ENCODE measurements around the gene FITM2. TPM values are rescaled to one million over a fixed set of nuclear protein-coding genes. Genes with fewer than 3 reads are reported as not detected.

Gene FITM2, protein sequence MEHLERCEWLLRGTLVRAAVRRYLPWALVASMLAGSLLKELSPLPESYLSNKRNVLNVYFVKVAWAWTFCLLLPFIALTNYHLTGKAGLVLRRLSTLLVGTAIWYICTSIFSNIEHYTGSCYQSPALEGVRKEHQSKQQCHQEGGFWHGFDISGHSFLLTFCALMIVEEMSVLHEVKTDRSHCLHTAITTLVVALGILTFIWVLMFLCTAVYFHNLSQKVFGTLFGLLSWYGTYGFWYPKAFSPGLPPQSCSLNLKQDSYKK
- 7.6 and 8.9 TPM in 2 replicates for total RNA-seq

DNA sequence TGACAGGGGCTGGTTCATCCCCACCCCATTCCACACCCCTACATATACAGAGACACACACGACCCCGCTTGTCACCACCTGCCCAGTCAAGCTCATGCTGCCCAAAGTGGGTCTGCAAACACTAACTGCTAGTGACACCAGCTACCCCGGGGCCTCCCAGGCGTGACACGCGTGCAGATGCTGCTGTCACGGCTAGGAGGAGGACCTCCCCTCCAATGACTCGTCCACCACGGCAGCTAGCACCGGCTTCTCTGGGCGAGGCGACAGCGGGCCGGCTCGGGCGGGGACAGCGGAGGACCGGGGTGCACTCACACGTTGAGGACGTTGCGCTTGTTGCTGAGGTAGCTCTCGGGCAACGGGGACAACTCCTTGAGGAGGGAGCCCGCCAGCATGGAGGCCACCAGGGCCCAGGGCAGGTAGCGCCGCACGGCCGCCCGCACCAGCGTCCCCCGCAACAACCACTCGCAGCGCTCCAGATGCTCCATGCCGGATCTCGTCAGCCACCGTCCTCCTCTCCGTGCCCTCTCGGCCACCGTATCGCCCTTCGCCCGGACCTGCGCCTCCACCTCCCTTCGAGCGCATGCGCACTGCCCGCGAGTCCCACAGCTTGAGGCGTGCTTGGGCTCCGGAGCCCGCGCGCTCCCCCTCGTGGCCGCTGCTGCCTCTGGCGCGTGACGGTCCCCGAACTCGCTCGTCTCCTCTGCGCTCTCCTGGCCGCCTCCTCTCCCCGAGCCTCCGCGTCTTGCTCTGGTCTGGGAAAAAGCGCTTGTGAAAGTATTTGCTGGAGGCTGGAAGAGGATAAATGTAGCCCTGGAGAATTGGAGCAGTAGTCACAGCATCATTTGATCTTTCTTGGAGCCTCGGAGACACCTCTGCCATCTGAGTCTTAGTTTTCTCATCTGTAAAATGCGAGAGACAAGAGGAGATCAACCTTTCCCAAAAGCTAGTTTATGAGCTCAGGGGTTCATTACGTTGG lies at the start of gene FITM2:
Gene FITM2 (minus strand): TSS at position 539 of the 976 bp plus-strand sequence. CDS start 54 bp downstream, at position 485.

DNA sequence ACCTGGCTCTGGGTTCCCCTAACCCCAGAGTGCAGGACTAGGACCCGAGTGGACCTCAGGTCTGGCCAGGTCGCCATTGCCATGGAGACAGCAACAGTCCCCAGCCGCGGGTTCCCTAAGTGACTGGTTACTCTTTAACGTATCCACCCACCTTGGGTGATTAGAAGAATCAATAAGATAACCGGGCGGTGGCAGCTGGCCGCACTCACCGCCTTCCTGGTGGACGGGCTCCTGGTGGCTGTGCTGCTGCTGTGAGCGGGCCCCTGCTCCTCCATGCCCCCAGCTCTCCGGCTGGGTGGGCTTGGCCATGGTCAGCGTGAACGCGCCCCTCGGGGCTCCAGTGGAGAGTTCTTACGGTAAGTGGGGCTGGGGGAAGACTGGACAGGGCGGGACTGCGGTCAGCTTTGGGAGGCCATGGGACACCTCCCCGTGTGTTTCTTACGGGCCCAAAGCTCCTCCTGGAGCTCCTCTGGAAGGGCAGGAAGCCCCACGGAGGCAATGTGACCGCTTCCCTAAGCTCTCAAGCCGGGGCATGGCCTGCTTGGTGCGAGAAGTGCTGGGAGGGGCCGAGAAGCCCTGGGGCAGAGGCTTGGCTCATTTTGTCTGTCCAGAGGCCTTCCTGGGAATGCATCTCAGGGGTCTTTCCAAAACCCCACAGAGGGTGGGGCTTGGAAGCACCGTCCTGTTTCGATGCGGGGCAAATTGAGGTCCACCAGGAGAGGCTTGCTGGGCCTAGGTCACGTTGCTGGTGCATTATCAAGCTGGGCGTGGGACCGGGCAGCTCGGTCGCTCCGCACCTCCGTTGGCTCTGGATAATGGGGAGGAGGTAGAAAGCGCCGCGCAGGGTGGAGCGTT lies 44.7 kb upstream of the FITM2 start, which contains the start of gene HNF4A:
Gene HNF4A (plus strand): TSS at position 202 of the 855 bp plus-strand sequence. CDS start 106 bp downstream, at position 308.

DNA sequence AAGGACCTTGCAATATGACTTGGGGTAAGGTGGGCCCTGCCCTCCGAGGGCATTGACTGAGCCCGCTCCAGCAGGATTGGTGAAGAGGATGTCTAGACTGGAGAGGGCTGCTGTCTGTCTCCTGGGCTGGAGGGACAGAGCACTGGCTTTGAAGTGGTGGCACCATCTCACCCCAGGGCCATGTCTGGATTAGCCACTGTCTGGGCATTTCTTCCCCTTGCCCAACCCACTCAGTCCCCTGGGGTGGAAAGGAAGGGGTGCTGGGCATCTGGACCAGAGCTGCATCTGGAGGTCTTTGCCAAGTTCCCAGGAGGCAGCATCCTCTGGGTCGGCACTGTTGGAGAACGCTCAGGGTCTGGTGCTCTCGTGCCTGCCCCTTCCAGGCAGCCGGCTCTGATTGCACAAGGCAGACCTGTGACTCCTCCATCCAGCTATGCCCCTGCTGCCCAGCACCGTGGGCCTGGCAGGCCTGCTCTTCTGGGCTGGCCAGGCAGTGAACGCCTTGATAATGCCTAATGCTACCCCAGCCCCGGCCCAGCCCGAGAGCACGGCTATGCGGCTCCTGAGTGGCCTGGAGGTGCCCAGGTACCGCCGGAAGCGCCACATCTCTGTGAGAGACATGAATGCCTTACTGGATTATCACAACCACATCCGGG lies 25.9 kb upstream of the FITM2 start, which contains the start of gene R3HDML:
Gene R3HDML (plus strand): TSS at position 319 of the 656 bp plus-strand sequence. CDS start 115 bp downstream, at position 434.

Other genes with a start within 250 kb of the FITM2 start
- 1.4 and 2.1 TPM in 2 replicates for gene JPH2, start 124.0 kb downstream of the FITM2 start, total RNA-seq
- 30.3 and 30.8 TPM in 2 replicates for gene OSER1, start 100.4 kb downstream of the FITM2 start, total RNA-seq
- not detected in 2 replicates for gene GDAP1L1, start 63.9 kb downstream of the FITM2 start, total RNA-seq
- gene R3HDML, start 25.8 kb upstream of the FITM2 start, total RNA-seq = not detected in 2 replicates
- gene HNF4A, start 44.5 kb upstream of the FITM2 start, total RNA-seq = not detected in 2 replicates
- 16.7 and 18.6 TPM in 2 replicates for gene TTPAL, start 164.7 kb upstream of the FITM2 start, total RNA-seq
- 91.7 and 93.4 TPM in 2 replicates for gene SERINC3, start 210.9 kb upstream of the FITM2 start, total RNA-seq

Measured in myometrial cell (primary cell).